ENCODE data around the gene TEX35.

Gene TEX35

GRCh38 chr1:178521241-178521640 is 8.3 kb downstream of the TEX35 start:
- no peak for DNase-seq

GRCh38 chr1:178527117-178527516 is 14.2 kb downstream of the TEX35 start:
- no peak for DNase-seq

- no peak for DNase-seq
These were observed 15.5 kb downstream of the TEX35 start for GRCh38 chr1:178528228-178528952.

- DNase-seq: no peak
These were observed 16.0 kb downstream of the TEX35 start for GRCh38 chr1:178528953-178529335.

- no peak for DNase-seq
These were observed 16.6 kb downstream of the TEX35 start for GRCh38 chr1:178529364-178530036.

- no peak for DNase-seq
These were observed 17.1 kb downstream of the TEX35 start for GRCh38 chr1:178530037-178530402.

- no peak for DNase-seq
These were observed 17.6 kb downstream of the TEX35 start for GRCh38 chr1:178530502-178530901.

GRCh38 chr1:178531887-178532286 is 19.0 kb downstream of the TEX35 start:
- DNase-seq: no peak

- peak; percentile 83 for DNase-seq
These were observed 19.5 kb downstream of the TEX35 start for GRCh38 chr1:178532392-178532791.

- no peak for DNase-seq
These were observed 20.4 kb downstream of the TEX35 start for GRCh38 chr1:178533121-178533946.

- DNase-seq: no peak
These were observed 21.4 kb downstream of the TEX35 start for GRCh38 chr1:178534137-178534868.

- DNase-seq: no peak
These were observed 23.4 kb downstream of the TEX35 start for GRCh38 chr1:178536329-178536728.

- DNase-seq: no peak
These were observed 24.0 kb downstream of the TEX35 start for GRCh38 chr1:178536844-178537371.

GRCh38 chr1:178537382-178538090 is 24.6 kb downstream of the TEX35 start:
- DNase-seq: no peak

GRCh38 chr1:178538192-178538916 is 25.4 kb downstream of the TEX35 start:
- DNase-seq: no peak

GRCh38 chr1:178539291-178539690 is 26.4 kb downstream of the TEX35 start:
- no peak for DNase-seq

GRCh38 chr1:178540204-178540603 is 27.3 kb downstream of the TEX35 start:
- DNase-seq: no peak

- DNase-seq: no peak
These were observed 27.7 kb downstream of the TEX35 start for GRCh38 chr1:178540646-178541045.

- no peak for DNase-seq
These were observed 28.5 kb downstream of the TEX35 start for GRCh38 chr1:178541379-178541778.

GRCh38 chr1:178541829-178542553 is 29.1 kb downstream of the TEX35 start:
- DNase-seq: peak; percentile 72

All from stimulated activated CD4-positive, alpha-beta T cell treated with anti-CD3 and anti-CD28 coated beads, Interleukin-15, amount 100 ng/mL, for 24 hours (primary cell).